RPMI7951 (cell line): Measurements from ENCODE around the gene SH3BP1. TPM values are rescaled to one million over a fixed set of nuclear protein-coding genes. Genes with fewer than 3 reads are reported as not detected.
"Not testable (repeated sequence)": the region's sequence is repeated elsewhere in the genome, so short reads cannot be mapped to it uniquely, and the experiment has no call there.

Source experiments
- DNase-seq: peaks from one replicate; pipeline ENCODE4 v3.0.0-alpha.2; 2012; ENCODE audit warnings: low read depth
- total RNA-seq: library from RNA; depleted of rRNA; stranded (reverse); fragments of >200 nt; shearing (Covaris generic); gene quantifications from 2 replicates; pipeline ENCODE4 v1.2.3, GENCODE V29; 2014; rRNA removed

The SH3BP1 gene, protein sequence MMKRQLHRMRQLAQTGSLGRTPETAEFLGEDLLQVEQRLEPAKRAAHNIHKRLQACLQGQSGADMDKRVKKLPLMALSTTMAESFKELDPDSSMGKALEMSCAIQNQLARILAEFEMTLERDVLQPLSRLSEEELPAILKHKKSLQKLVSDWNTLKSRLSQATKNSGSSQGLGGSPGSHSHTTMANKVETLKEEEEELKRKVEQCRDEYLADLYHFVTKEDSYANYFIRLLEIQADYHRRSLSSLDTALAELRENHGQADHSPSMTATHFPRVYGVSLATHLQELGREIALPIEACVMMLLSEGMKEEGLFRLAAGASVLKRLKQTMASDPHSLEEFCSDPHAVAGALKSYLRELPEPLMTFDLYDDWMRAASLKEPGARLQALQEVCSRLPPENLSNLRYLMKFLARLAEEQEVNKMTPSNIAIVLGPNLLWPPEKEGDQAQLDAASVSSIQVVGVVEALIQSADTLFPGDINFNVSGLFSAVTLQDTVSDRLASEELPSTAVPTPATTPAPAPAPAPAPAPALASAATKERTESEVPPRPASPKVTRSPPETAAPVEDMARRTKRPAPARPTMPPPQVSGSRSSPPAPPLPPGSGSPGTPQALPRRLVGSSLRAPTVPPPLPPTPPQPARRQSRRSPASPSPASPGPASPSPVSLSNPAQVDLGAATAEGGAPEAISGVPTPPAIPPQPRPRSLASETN
- 11.3 and 19.9 TPM in 2 replicates for total RNA-seq

DNA sequence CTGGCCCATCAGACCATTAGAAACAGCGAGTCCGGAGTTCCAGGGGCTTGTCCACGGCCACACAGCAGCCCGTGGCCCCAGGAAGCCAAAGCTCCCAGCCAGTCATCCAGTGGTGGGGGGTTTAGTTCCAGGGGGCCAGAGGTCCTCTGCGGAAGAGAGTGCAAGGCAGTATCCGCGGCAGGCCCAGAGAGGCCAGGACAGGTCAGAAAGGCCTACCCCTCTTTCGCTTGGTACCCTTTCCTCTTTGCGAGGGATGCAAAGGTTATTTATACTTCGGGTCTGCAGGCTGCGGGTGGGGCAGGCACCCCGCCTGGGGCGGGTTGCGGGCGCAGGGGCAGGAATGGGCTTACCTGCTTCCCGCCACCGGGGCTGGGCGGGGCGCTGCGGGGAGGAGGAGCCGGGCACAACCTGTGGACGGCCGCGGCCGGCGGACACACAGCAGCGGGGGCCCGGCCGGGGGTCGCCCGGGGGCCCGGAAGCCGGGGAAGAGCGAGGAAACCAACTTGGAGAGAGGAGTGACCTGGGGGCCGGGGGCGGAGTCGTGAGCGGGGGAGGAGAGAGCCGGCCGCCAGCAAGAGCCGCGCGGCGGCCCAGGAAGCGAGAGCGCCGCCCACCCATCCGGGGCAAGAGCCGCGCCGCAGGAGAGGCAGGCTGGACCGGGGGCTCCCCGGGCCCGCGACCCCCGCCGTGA lies at the start of gene SH3BP1:
Gene SH3BP1 (plus strand): TSS at position 600 of the 691 bp plus-strand sequence. CDS start 119 bp downstream, outside the sequence.
- DNase-seq: peak; percentile 66

DNA sequence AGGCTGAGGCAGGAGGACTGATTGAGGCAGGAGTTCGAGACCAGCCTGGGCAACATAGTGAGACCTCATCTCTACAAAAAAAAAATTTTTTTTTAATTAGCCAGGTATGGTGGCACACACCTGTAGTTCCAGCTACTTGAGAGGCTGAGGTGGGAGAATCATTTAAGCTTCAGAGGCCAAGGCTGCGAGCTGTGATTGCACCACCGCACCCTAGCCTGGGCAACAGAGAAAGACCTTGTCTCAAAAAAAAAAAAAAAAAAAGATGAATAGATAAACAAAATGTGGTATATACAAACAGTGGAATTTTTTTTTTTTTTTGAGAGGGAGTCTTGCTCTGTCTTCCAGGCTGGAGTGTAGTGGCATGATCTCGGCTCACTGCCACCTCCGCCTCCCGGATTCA lies 48.4 kb upstream of the SH3BP1 start:
- not testable (repeated sequence) for DNase-seq

DNA sequence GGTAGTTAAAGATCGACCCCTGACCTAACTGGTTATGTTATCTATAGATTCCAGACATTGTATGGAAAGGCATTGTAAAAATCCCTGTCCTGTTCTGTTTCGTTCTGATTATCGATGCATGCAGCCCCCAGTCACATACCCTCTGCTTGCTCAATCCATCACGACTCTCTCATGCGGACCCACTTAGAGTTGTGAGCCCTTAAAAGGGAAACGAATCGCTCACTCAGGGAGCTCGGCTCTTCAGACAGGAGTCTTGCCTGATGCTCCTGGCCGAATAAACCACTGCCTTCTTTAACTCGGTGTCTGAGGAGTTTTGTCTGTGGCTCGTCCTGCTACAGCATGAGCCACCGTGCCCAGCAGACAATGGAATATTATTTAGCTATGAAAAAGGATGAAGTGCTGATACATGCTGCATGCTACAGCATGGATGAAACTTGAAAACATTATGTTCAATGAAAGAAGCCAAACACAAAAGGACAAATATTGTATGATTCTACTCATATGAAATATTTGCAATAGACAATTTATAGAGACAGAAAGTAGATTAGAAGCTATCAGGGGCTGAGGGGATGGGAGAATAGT lies 47.6 kb upstream of the SH3BP1 start:
- no peak for DNase-seq

DNA sequence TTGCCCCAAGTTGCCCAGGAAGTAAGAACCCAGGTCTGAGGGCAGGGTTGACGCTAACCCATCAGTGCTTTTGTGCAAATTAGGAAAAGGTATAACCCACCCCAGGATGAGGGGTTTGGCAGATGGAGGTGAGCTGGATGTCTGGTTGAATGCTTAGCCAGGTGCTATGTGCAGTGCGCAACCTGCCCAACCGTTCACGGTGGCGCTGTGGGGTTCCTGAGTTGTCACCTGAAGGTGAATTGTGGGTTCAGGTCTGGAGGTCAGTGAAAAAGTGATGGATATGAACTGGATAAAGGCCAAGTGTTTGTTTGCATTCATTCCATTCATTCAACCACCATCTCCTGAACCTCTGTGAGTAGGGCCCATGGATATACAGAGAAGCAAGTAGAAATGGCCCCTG lies 45.2 kb upstream of the SH3BP1 start:
- DNase-seq: no peak

DNA sequence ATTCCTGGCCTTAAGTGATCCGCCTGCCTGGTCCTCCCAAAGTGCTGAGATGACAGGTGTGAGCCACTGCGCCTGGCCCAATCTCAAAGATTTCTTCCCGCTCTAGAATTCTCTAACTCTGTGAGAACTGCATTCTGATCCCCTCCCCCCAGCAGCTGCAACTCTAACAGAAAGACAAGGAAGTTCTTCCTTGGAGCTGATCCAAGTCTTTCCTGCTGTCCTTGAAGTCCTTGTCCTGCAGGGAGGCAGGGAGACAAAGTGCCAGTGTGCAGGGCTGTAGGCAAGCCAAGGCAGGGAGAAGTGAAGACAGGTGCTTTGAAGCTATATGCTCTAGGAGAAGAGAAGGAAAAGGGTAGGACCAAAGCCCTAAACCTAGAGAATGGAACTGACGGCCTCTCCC lies 40.3 kb upstream of the SH3BP1 start:
- DNase-seq: peak; percentile 30

DNA sequence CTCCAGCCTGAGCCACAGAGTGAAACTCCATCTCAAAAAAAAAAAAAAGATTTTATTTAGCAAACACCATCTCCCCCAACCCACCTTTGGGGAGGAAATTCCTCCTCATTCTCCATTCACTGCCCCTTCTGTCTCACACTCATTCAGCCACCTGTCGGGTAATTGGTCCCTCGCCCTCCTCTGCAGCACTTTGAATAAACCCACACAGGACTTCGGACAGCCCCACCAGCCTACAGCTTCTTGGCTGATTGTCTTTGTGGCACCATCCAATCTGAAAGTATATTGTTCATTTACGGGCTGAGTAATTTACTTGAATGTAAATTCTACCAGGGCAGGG lies 38.3 kb upstream of the SH3BP1 start:
- DNase-seq: no peak

DNA sequence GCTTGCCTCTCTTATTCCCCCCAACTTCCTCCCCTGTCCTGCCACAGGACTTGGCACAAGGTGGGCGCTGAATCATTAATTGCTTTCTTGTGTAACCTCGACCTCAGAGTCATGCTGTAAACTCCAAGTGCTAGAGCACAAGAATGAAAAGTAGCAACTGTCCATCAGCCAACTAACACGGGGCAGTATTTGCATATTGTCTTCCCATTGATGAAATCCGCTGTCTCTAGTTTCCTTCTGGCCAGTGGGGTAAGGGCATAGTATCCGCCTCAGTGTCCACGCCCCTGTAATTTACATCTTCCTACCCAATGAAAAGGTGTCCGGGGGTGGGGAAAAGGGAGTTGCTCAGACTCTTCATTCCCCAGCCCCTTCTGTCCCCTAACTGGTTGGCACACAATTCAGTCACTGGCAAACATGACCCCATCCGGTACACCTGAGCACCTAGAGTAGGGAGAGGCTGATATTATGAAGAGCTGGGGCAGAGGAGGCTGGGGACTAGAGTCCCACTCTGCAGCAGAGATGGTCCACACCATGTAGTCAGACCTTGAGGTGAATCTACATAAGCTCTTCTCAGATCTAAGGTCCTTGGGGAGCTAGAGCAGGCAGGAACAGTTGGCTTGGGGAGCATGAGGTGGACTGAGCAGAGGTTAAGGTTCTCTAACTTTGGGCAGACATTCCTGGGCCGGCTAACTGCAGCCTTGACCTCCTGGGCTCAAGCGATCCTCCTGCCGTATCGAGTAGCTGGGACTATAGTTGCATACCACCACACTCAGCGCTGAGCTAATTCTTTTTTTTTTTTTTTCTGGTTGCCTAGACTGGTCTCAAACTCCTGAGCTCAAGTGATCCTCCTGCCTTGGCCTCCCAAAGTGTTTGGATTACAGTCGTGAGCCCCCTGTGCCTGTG lies 37.7 kb upstream of the SH3BP1 start:
- DNase-seq: peak; percentile 84

DNA sequence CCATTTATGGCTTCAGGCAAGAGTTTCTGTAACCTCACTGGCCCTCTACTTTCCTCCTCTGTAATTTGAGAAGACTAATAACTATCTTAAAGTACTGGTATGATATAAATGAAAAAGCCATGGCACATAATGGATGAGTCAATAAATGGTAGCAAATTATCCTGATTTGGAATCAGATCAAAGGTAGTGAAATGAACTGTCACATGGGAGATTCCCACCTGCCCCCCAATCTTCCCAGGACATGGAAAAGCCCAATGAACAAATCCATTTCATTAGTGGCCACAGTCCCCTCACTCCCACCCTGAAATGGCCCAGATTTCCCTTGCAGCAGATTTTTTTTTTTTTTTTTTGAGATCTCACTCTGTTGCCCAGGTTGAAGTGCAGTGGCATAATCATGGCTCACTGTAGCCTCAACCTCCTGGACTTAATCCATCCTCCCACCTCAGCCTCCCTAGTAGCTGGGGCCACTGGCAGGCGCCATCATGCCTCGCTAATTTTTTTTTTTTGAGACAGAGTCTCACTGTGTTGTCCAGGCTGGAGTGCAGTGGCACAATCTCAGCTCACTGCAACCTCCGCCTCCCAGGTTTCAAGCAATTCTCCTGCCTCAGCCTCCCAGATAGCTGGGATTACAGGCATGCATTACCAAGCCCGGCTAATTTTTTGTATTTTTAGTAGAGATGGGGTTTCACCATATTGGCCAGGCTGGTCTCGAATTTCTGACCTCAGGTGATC lies 36.8 kb upstream of the SH3BP1 start:
- not testable (repeated sequence) for DNase-seq

DNA sequence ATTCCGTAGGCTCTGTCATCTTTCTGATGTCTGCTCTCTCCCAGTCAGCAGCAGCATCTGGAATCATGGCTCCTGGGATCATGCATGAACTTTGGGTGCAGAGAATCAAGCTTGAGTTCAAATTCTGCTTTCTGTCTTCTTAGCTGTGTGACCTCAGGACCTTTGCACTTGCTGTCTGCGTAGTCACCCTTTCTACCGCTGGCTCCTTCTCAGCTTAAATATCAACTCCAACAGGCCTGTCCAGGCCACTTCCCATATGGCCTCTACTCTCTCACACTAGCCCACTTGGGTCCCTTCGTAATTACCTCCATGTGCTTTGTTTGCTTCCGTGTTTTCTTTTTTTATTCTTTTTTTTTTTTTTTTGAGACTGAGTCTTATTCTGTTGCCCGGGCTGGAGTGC lies 35.4 kb upstream of the SH3BP1 start:
- DNase-seq: no peak

DNA sequence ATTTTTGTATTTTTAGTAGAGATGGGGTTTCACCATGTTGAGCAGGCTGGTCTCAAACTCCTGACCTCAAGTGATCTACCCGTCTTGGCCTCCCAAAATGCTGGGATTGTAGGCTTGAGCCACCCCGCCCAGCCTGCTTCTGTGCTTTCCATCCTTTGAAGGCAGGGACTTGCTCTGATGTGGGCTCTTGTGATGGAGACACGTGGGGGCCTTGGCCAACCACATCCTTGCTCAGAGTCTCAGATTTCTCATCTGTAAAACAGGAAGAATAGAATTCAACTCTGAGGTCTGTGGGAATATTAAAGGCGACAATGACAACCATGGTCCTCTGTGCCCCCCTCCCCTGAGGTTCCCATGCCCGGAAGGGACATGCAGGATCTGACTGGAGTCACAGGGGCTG lies 34.6 kb upstream of the SH3BP1 start:
- no peak for DNase-seq

DNA sequence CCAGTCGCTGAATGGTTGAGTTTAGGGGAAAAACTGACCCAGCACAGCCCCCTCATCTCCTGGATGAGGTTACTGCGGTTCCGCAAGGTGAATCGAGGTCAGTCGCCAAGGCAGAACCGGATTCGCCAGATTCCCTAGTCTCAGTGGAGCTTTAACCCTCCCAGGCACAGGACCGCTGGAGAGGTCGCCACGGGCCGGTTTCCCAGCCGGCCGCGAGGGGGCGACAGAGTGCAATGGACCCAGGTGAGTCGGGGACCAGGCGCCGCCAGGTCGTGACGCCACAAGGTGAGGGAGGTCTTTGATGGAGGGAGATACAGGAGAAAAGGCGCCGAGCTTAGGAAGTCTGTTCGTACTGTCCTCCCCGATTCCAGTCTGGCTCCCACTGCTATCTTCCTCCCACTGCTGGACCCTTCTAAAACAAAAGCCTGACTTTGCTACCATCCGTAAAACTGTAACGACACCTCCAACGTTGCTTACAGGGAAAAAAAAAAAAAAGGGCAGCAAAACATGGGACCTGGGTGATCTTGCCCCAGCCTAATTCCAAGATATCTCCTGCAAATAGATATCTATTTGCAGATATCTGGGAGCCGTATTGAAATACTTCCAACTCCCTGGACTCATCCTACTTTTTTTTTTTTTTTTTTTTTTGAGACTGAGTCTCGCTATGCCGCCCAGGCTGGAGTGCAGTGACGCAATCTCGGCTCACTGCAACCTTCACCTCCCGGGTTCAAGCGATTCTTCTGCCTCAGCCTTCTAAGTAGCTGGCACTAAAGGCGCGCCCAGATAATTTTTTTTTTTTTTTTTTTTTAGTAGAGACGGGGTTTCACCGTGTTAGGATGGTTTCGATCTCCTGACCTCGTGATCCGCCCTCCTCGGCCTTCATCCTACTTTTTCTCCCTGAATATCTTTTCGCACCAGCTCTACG lies 32.2 kb upstream of the SH3BP1 start:
- peak; percentile 50 for DNase-seq

DNA sequence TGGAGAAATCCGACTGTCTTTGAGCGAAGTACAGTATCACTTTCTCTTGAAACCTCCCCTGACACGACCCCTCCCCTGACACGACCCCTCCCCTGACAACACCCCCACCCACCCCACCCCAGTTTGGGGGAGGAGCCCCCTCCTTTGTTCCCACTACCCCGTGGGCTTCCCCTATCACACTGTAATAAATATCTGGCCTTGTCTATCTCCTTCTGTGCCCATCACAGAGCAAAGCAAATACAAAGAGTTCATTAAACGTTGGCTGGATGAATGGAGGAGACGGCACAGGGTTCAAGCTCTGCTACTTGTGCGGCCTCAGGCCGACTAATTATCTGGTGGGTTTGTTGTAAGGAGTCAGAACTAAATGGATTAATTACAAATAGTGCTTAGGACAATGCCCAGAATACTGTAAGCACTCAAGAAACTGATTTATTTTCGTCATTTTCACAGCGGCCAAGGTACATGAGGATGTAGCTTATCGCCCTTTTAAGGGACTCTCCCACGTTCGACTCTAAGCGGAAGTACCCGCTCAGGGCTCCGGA lies 31.5 kb upstream of the SH3BP1 start:
- DNase-seq: no peak

DNA sequence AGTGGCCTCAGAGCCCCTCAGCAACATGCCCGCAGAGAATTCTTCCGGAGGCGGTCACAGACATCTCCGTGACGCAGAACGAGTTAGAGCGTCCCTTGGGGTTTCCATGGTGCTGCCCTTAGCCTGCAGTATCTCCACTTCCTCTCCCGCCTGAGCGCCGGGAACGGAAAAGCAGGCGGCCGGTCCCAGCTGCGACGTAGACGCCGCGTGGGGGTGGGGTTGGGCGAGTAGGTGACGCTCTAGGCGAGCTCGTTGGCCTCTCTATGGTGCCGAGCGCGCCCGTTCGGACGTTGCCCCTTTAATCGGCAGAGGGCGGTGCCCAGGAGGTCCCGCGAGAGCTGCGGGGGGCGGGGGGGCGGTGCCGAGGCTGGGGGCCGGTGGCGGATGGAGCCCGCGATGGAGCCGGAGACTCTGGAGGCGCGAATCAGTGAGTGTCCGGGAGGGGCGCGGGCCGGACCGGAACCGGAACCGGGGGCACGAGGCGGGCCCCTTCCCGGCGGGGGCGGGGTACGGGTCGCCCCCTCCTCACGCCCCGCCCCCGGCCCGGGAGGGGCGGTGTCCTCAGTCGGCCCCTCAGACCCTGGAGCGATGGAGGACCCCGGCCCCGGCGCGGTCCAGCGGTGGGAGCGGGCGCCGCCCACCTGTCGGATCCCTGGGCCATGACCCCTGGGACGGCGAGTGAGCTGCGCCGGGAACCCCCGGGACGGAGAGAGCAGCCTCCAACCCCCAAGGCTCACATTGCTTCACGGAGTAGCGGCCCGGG lies 30.8 kb upstream of the SH3BP1 start, which contains the start of gene GGA1:
Gene GGA1 (plus strand): TSS at position 358 of the 763 bp plus-strand sequence. CDS start 27 bp downstream, at position 385.
- peak; percentile 95 for DNase-seq

DNA sequence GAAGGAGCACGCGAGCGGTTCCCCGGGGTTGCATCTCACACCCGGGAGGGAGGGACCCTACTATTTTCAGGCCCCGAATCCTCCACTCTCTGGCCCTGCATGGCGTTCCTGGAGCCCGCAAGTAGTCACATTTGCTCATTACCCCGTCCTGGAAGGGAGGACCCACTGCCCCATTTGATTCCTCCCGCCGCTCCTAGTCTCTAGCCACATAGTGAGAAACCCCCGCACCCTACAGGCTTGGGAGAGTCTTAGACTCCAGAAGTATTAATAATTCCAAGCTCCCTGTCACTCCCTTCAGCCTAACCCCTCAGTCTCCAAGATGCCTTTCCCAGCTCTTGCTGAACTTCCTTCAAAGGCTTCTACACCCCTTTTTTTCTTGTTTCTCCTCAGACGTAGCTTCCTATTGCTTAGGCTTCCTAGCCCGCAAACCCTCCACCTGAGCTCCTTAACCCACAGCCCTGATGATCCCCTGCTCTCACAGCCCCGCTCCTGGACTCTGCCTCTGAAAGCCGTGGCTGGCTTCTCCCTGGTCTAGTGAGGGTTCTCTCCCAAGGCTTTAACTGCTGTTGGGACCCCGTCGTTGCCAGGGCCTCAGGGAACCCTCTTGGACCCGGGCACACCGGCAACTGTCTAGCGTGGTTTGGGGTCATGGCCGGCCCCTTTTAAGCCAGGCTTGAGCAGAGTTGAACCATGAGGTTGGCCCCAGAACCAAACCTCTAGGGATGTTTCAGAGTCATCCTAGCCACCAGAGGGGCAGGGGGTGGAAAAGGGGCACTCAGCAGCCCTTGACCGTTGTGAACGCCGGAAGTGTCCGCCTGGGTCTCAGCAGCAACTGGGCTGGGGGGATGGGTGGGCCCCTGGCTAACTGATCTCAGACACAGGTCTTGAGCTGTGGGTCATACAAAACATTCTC lies 30.0 kb upstream of the SH3BP1 start:
- no peak for DNase-seq

DNA sequence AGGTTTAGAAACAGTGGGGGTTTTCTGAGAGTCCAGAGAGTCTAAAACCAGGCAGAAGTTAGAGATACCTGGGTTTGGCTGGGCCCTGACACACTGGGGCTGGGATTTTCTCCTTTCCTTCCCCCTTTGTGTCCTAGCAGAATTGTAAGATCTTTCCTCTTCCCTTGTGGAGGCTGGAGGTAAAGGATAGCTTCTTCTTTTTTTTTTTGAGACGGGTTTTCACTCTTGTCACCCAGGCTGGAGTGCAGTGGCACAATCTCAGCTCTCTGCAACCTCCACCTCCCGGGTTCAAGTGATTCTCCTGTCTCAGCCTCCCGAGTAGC lies 29.4 kb upstream of the SH3BP1 start:
- DNase-seq: not testable (repeated sequence)

DNA sequence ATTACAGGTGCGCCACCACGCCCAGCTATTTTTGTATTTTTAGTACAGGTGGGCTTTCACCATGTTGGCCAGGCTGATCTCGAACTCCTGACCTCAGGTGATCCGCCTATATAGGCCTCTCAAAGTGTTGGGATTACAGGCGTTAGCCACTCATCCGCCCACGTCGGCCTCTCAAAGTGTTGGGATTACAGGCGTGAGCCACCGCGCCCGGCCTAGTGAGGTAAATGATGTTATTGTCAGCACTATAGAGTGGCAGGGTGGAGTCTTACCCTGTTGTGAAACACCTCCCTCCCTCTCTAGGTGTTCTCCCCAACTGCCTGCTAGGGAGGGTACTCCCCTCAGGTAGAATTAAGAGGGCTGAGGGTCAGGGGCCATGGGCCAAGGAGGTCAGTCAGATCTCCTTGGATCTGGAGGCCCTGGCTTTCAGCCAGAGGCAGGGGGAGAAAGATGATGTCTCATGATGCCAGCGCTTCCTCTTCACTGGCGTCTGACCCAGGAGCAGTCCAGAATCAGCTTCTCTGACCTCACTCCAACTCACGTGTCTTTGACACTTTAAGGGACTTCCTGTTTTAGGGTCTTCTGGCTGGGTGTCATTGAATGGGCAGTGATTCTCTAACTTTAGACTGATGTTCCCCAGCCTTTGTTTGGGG lies 28.9 kb upstream of the SH3BP1 start:
- no peak for DNase-seq

DNA sequence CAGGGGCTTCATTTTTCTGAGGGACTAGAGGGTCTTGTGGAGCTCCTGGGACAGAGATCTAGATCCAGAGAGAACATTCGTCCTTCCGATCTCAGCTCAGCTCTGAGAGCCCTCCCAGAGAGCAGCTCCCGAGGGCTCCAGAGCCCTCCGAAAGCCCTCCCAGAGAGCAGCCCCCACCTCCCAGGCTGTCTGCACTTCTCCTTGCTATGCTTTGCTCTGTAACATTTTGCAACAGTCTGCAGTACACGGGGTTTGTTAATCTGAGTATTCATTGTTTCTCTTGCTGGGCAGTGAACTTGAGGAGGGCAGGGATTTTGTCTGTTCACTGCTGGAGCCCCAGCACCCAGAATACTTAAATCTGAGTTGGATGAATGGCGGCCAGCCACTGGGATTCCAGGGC lies 28.3 kb upstream of the SH3BP1 start:
- DNase-seq: no peak
